BLaER1 (cell line): ENCODE measurements around the gene RALA.

ENCODE experiments used
- H3K27ac ChIP-seq: shearing (Covaris generic); formaldehyde crosslinking; 2 replicates; pipeline ENCODE4 v1.8.1; 2022
- H3K27me3 ChIP-seq: shearing (Covaris generic); formaldehyde crosslinking; 2 replicates; pipeline ENCODE4 v1.8.1; 2022
- H3K36me3 ChIP-seq: shearing (Covaris generic); formaldehyde crosslinking; 2 replicates; pipeline ENCODE4 v1.8.1; 2022
- H3K4me1 ChIP-seq: shearing (Covaris generic); formaldehyde crosslinking; 2 replicates; pipeline ENCODE4 v1.8.1; 2022
- H3K4me2 ChIP-seq: shearing (Covaris generic); formaldehyde crosslinking; 2 replicates; pipeline ENCODE4 v1.8.1; 2022
- H3K4me3 ChIP-seq: shearing (Covaris generic); formaldehyde crosslinking; 2 replicates; pipeline ENCODE4 v1.8.1; 2022
- H3K9ac ChIP-seq: shearing (Covaris generic); formaldehyde crosslinking; 2 replicates; pipeline ENCODE4 v1.8.1; 2022
- H3K9me3 ChIP-seq: shearing (Covaris generic); formaldehyde crosslinking; 2 replicates; pipeline ENCODE4 v1.8.1; 2022
- H4K20me1 ChIP-seq: shearing (Covaris generic); formaldehyde crosslinking; 2 replicates; pipeline ENCODE4 v1.8.1; 2022
- Cebpa-rat ChIP-seq: shearing (Covaris generic); IDR thresholded peaks from 2 replicates; pipeline ENCODE4 v1.8.1; 2022

Gene RALA

GRCh38 chr7:39693812-39694211 is 70.4 kb downstream of the RALA start:
- Histone ChIP-seq H3K27ac (no peak overlapping the region), H3K4me3 (no peak overlapping the region), H4K20me1 (no peaks in the 10 kb centered on the region), H3K9me3 (peaks cover 8% of the 10 kb centered on the region), H3K27me3 (no peaks in the 10 kb centered on the region), H3K9ac (no peak overlapping the region), H3K4me1 (no peaks in the 10 kb centered on the region), H3K36me3 (peaks cover 82% of the 10 kb centered on the region), H3K4me2 (no peak overlapping the region)
- TF ChIP-seq Cebpa-rat: no peak

GRCh38 chr7:39695852-39696586 is 72.6 kb downstream of the RALA start:
- H3K9ac ChIP-seq: no peak overlapping the region
- H4K20me1 ChIP-seq: no peaks in the 10 kb centered on the region
- no peaks in the 10 kb centered on the region for H3K4me1 ChIP-seq
- no peaks in the 10 kb centered on the region for H3K27me3 ChIP-seq
- no peak overlapping the region for H3K4me3 ChIP-seq
- TF ChIP-seq Cebpa-rat: no peak
- no peak overlapping the region for H3K27ac ChIP-seq
- peaks cover 83% of the 10 kb centered on the region for H3K36me3 ChIP-seq
- no peak overlapping the region for H3K4me2 ChIP-seq
- peaks cover 8% of the 10 kb centered on the region for H3K9me3 ChIP-seq

- peaks cover 8% of the 10 kb centered on the region for H3K9me3 ChIP-seq
- no peak overlapping the region for H3K4me2 ChIP-seq
- peaks cover 83% of the 10 kb centered on the region for H3K36me3 ChIP-seq
- no peak for TF ChIP-seq Cebpa-rat
- no peak overlapping the region for H3K4me3 ChIP-seq
- no peaks in the 10 kb centered on the region for H3K27me3 ChIP-seq
- no peaks in the 10 kb centered on the region for H4K20me1 ChIP-seq
- no peaks in the 10 kb centered on the region for H3K4me1 ChIP-seq
- H3K9ac ChIP-seq: no peak overlapping the region
- H3K27ac ChIP-seq: no peak overlapping the region
Measured at GRCh38 chr7:39696631-39697030, 73.3 kb downstream of the RALA start.

DNA sequence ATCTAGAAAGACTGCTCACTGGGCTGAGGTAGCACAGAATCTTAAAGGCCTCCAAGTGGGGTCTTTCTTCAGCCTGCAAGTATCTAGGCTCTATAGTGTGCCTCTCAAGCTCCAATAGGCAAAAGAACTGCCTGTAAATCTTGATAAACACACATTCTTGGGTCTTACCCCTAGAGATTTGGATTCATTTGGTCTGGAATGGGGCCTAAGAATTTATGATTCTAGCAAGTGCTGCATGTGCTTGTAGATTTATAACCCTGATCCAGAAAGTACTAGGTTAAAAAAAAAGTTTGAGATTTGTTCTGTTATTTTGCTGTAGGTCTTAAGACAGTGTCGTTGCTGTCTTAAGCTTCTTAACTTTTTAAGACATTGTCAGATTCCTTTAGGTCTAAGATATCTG is 74.1 kb downstream of the RALA start:
- no peak overlapping the region for H3K4me2 ChIP-seq
- H3K9ac ChIP-seq: no peak overlapping the region
- H3K36me3 ChIP-seq: peaks cover 76% of the 10 kb centered on the region
- no peaks in the 10 kb centered on the region for H3K4me1 ChIP-seq
- H3K9me3 ChIP-seq: peaks cover 7% of the 10 kb centered on the region
- H3K27me3 ChIP-seq: no peaks in the 10 kb centered on the region
- H4K20me1 ChIP-seq: no peaks in the 10 kb centered on the region
- TF ChIP-seq Cebpa-rat: no peak
- H3K27ac ChIP-seq: no peak overlapping the region
- H3K4me3 ChIP-seq: no peak overlapping the region

DNA sequence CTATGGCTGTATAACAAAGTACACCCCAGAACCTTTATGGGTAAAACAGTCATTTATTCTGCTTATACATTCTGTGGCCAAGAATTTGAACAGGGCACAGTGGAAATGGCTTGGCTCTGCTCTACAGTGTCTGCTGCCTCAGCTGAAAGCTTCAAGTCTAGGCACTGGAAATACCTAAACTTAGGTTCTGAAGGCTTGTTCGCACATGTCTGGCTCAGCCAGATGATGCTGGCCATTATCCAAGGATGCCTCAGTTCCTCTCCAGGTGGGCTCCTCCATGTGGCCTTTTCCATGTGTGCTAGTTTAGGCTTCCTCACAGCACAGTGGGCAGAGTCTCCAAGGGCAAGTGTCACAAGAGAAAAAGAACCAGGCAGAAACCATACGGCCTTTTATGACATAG is 76.8 kb downstream of the RALA start:
- Histone ChIP-seq H3K36me3 (peaks cover 56% of the 10 kb centered on the region), H3K27me3 (no peaks in the 10 kb centered on the region), H3K4me1 (no peaks in the 10 kb centered on the region), H3K4me2 (no peak overlapping the region), H3K27ac (no peak overlapping the region), H3K9ac (no peak overlapping the region), H4K20me1 (no peaks in the 10 kb centered on the region), H3K4me3 (no peak overlapping the region), H3K9me3 (no peaks in the 10 kb centered on the region)
- TF ChIP-seq Cebpa-rat: no peak

DNA sequence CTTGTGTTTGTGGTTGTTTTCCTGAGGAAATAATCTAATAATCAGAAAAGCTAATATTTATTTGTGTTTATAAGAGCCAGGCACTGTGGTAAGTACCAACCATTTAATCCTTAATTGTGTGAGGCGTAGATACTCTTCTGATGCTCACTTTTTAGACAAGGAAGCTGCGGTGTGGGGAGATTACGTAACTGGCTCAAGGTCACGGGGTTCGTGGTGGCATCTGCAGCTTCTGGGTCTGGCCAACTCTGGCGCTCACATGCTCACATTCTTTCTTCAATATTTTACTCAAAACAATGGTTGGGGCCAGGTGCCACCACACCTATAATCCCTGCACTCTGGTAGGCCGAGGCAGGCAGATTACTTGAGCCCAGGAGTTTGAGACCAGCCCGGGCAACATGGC is 77.6 kb downstream of the RALA start:
- Histone ChIP-seq H3K4me1 (no peaks in the 10 kb centered on the region), H4K20me1 (no peaks in the 10 kb centered on the region), H3K4me3 (no peak overlapping the region), H3K36me3 (peaks cover 54% of the 10 kb centered on the region), H3K4me2 (no peak overlapping the region), H3K27me3 (no peaks in the 10 kb centered on the region), H3K9me3 (no peaks in the 10 kb centered on the region), H3K27ac (no peak overlapping the region), H3K9ac (no peak overlapping the region)
- TF ChIP-seq Cebpa-rat: no peak

- Histone ChIP-seq H3K27ac (no peak overlapping the region), H4K20me1 (no peaks in the 10 kb centered on the region), H3K9ac (no peak overlapping the region), H3K27me3 (no peaks in the 10 kb centered on the region), H3K4me3 (no peak overlapping the region), H3K4me2 (no peak overlapping the region), H3K9me3 (no peaks in the 10 kb centered on the region), H3K4me1 (no peaks in the 10 kb centered on the region), H3K36me3 (peaks cover 49% of the 10 kb centered on the region)
- TF ChIP-seq Cebpa-rat: no peak
Measured at GRCh38 chr7:39702133-39702532, 78.8 kb downstream of the RALA start.

- Histone ChIP-seq H3K27me3 (no peaks in the 10 kb centered on the region), H3K9ac (no peak overlapping the region), H3K4me1 (no peaks in the 10 kb centered on the region), H3K4me3 (no peak overlapping the region), H3K9me3 (no peaks in the 10 kb centered on the region), H3K27ac (no peak overlapping the region), H4K20me1 (no peaks in the 10 kb centered on the region), H3K36me3 (peaks cover 43% of the 10 kb centered on the region), H3K4me2 (no peak overlapping the region)
- no peak for TF ChIP-seq Cebpa-rat
Measured at GRCh38 chr7:39703144-39703543, 79.8 kb downstream of the RALA start.

DNA sequence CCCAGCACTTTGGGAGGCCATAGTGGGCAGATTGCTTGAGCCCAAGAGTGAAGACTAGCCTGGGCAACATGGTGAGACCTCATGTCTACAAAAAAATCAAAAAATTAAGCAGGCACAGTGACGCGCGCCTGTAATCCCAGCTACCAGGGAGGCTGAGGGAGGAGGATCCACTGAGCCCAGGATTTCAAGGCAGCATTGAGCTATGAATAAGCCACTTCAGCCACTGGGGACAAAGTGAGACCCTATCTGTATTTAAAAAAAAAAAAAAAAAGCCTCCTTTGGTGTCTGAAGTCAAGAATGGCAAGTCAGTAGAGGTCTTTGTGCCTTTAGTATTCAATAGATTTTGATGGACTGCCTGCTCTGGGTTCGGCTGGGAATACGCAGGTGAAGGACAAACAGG is 85.7 kb downstream of the RALA start:
- H3K27me3 ChIP-seq: no peaks in the 10 kb centered on the region
- no peak for TF ChIP-seq Cebpa-rat
- H3K4me1 ChIP-seq: no peaks in the 10 kb centered on the region
- no peak overlapping the region for H3K27ac ChIP-seq
- H3K4me3 ChIP-seq: no peak overlapping the region
- H4K20me1 ChIP-seq: no peaks in the 10 kb centered on the region
- no peak overlapping the region for H3K9ac ChIP-seq
- peaks cover 11% of the 10 kb centered on the region; the same call in 1 of the 2 replicates for H3K36me3 ChIP-seq
- H3K9me3 ChIP-seq: peaks cover 18% of the 10 kb centered on the region
- H3K4me2 ChIP-seq: no peak overlapping the region

DNA sequence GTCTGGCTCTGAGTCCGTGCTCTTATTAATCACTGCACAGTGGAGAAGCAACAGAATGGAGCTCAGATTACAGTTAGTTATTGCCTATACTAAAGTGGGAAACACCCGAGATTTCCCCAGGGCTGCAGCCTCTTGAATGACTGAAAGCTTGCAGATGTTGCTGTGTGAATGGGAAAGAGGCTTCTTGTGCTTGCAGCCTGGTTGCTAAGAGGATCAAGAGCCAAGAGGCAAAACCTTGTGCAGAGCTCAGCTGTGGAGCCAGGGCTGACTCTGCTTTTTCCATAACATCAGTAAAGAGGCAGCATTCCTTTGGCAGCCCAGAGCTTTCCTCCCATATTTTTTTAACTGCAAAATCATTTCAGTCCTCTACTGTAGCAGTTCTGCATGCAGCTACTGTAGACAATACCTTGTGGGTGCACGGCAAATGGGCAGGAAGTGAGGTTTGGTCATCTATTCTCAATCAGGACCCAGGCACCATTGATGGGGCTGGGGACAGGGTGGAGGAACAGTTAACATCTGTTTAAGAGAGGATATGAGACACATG is 86.5 kb downstream of the RALA start:
- peaks cover 26% of the 10 kb centered on the region for H3K9me3 ChIP-seq
- TF ChIP-seq Cebpa-rat: no peak
- peaks cover 17% of the 10 kb centered on the region; the same call in 1 of the 2 replicates for H3K36me3 ChIP-seq
- no peaks in the 10 kb centered on the region for H3K27me3 ChIP-seq
- no peak overlapping the region for H3K9ac ChIP-seq
- no peak overlapping the region for H3K27ac ChIP-seq
- H4K20me1 ChIP-seq: no peaks in the 10 kb centered on the region
- no peak overlapping the region for H3K4me2 ChIP-seq
- H3K4me1 ChIP-seq: no peaks in the 10 kb centered on the region
- no peak overlapping the region for H3K4me3 ChIP-seq
